Stimulated activated CD4-positive, alpha-beta T cell treated with anti-CD3 and anti-CD28 coated beads, TNF-alpha, amount 100 ng/mL, for 4 hours (primary cell): ENCODE data around the gene KLF13.

Source experiments
- DNase-seq, 3 experiments: peaks; one replicate each; pipeline ENCODE4 v3.0.0-alpha.2; 2020; ENCODE audit warnings: low read depth in 3 of 3

KLF13 gene

GRCh38 chr15:31300208-31300661 is 26.4 kb upstream of the KLF13 start:
- no peak for DNase-seq

- DNase-seq: no peak
These were observed 25.5 kb upstream of the KLF13 start for GRCh38 chr15:31300981-31301672.

- no peak for DNase-seq
These were observed 25.0 kb upstream of the KLF13 start for GRCh38 chr15:31301673-31301990.

DNA sequence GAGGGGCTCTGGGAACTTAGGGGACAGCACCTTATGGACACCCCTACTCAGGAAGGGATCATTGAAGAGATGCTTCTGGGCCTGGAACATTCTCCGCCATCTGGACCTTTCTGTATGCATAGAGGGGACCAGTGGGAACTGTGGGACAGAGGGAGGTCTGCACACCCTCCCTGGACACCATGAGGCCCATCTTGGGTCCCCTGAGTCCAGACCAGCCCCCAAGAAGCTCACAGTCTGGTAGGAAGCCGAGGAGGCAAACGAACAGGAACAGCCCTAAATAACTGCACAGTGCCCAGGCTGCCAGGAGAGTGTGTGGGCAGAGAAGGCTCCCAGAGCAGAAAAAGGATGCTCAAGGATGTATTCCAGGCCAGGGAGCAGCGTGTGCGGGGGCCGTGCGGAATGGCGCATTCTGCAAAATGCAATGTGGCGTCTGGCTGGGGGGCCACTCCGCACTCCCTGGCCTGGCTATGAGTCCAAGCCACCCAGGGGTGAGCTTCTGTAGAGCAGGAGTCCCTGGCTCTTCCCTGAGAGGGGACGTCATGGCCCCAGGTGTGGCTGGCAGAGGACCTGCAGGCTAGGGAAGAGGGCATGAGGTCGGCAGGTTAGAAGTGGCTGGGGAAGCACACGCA is 24.5 kb upstream of the KLF13 start:
- no peak for DNase-seq

- DNase-seq: no peak
These were observed 23.6 kb upstream of the KLF13 start for GRCh38 chr15:31302778-31303725.

DNA sequence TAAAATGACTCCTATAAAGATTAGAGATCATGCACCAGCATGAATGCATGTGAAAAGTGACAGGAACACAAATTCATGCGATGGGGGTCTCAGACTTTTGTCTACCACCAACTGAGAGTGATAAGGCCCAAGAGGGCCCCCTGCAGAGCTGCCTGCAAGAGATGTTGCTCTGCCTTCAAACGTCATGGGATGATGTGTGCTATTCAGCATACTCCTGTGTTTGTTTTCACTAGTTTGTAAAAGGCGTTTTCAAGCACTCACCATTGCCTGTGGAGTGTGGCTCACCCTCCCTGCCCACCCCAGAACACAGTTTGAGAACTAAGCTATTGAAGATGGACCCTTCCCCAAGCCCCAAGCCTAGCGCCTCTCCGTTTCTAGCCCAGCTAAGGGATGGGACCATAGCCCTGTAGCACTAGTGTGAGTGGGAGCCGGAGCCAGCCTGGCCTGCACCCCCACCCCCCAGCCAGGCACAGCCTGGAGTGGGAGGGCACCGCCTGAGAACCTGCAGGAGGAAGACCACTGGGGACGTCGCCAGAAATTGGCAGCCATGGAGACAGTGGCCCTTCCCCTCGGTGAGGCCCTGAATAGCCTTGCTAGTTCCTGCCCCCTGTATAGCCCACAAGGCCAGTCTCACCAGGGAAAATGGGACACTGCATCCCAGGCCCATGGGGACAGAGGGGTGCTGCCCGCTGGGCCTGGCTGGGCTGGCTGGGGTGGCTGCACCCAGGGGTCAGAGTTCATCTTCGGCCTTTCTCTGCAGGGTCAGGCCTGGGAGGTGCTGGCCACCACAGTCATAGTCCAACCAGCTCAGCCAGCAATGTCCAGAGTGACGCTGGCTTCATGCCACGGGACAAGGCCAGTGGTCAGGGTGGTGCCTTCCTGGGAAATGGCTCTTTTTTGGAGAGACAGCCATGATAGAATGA is 22.6 kb upstream of the KLF13 start:
- DNase-seq: no peak

- DNase-seq: no peak
These were observed 21.8 kb upstream of the KLF13 start for GRCh38 chr15:31304751-31305365.

DNA sequence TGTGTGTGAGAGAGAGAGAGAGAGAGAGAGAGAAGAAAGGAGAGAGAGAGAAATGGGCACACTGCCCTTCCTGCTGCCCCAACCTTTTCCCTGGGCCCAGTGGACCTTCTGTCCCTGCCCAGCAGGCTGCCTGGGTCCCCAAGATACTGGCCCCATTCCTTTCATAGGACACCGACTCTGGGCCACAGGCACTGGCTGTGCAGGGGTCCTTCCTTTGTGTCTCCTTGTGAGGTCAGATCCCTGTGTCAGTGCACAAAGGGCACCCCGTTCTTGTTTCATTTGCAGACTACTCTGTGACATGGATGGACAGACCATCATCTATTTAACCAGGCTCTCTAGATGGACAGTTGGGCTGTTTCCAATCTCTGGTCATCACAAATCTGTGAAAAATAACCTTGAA is 21.3 kb upstream of the KLF13 start:
- DNase-seq: no peak

- DNase-seq: no peak
These were observed 20.7 kb upstream of the KLF13 start for GRCh38 chr15:31305796-31306425.

DNA sequence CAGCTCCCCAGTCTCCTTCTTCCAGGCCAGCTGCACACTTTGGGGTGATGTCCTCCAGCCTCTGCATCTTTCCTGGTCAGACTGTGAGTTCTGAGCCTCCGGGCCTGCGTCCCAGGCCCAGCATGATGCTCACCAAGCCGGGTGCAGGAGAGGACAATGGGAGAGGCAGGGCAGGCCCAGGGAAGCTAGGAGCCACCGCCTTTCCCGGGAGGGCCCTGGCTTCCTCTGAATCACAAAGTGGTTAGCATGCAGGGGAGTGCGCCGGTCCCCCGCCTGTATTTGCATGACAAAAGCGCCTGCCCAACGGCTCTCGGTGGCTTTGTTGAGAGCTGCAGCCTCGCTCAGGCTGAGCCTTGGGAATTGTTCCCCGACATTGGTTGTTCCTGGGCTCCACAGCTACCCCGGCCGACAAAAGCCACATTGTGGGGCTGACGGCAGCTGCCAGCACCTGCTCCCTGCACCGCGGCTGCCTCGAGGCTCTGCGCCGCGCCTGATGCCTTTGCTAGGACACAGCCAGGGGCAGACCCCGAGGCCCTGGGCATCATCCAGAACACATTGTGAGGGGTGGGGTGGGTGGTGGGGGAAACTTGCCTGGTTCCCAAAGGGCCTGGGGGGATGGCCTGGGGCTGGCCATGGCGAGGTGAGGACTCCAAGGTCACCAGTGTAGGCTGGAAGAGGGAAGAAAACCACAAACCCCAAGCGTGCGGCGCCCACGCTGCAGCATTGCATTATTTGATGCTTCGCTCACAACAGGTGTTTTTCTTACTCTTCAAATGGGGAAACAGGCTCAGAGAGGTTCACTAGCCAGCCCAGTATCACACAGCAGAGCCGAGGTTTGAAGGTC is 20.0 kb upstream of the KLF13 start:
- DNase-seq: no peak

- DNase-seq: no peak
These were observed 19.1 kb upstream of the KLF13 start for GRCh38 chr15:31307270-31308184.

- DNase-seq: no peak
These were observed 18.4 kb upstream of the KLF13 start for GRCh38 chr15:31308185-31308639.

DNA sequence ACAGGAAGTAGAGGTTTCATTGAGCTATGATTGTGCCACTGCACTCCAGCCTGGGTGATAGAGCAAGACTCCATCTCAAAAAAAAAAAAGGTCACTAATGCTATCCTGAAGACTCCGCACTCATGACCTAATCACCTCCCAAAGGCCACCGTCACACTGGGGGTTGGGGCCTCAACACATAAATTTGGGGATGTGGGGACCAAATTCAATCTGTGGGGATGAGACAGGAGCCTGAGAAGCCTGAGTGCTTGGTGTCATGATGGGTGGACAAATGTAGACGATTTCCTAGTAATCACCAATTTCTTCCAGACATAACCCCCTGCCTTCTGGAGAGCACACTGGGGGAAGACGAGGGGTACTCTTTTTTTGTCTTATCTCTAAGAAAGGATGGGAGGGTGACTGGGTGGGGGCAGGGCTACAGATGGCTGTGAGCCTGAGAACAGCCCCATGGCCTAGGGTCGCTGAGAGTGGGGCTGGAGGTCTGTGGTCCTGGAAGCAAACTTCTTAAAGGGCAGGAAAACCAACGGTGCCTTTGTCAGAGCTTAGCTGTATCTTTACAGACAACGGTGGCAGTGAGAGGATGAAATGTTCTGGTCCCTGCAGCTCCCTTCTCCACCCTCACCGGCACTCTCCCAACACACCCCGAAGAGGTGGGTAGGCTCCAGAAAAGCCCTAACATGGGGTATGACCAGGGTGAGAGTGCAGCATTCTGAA is 16.6 kb upstream of the KLF13 start:
- no peak for DNase-seq

DNA sequence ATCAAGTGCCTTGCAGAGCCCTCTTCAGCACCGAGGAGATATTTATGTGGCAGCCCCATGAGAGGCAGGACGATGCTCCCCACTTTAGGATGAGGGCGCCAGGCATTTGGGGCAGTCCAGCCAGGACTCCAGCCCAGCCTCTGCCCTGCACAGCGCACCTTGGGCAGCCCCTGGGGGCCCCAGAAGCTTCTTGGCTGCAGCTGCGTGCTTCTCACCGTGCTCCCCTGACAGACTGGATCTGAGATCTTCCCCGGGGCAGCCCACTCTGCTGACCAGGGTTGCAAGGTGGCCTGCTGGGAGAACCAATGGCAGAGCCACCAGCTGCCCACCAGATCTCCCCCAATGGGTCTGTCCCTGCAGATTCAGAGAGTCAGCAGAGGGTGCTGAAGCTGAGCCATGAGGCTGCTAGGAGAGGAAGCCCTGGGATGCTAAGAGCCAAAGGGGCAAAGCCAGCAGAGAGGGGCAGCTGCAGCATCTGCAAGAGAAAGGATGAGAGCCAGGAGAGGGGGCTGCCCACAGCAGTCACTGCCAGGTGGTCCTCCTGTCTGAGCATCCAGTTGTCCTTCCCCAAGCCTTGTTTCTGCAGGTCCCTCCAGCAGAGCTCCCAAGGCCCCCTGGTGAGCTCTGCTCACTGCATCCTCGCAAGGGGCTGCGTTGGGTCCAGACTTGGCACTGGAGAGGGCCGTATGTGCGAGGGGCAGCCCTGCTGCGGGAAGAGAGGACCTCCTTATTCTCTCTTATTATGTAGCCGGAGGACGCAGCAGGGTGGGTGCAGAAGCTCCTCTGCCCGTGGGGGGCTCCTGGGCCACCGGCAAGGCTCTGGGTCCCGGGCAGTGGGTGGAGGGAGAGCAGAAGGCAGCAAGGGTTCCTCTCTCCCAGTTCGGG is 14.7 kb upstream of the KLF13 start:
- DNase-seq: no peak

- DNase-seq: no peak
These were observed 13.4 kb upstream of the KLF13 start for GRCh38 chr15:31313223-31313622.

- no peak for DNase-seq
These were observed 12.3 kb upstream of the KLF13 start for GRCh38 chr15:31314380-31314779.
